NB4 (cell line): ENCODE data around the gene DFFB.

Experiments used
- MYC ChIP-seq: IDR thresholded peaks from 2 replicates; pipeline ENCODE4 v1.6.1; 2011; ENCODE audit warnings: low read depth, low read length
- POLR2A ChIP-seq: IDR thresholded peaks from 2 replicates; pipeline ENCODE4 v1.6.1; 2011; ENCODE audit warnings: mild to moderate bottlenecking; ENCODE audit not compliant: insufficient read length; ENCODE audit errors: extremely low read depth
- TF ChIP-seq, protein P1 (sequence below): IDR thresholded peaks from one replicate; pipeline ENCODE4 v1.5.1; 2012; ENCODE audit warnings: low read depth, low read length
- TF ChIP-seq, protein P2 (sequence below): IDR thresholded peaks from 2 replicates; pipeline ENCODE4 v1.6.1; 2011; ENCODE audit warnings: low read depth, low read length

DNA sequence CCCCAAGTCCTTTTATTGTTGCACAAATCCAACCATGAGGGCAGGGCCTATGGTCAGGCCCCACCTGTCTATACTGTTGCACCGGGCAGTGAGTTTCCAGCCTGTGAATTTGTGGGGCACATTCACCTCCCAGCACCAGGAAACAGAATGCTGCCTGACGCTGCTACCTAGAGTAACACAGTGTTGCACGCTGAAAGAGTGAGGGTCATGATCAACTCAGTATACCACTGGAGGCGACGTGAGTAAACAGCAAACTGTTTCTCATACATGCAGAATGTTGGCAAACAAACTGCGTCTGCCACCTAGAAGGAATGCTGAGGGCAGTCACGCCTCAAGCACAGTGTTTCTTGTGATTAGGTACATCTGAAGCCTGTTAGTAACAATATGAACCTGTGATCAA is 47.6 kb upstream of the DFFB start:
- TF ChIP-seq, protein P1, sequence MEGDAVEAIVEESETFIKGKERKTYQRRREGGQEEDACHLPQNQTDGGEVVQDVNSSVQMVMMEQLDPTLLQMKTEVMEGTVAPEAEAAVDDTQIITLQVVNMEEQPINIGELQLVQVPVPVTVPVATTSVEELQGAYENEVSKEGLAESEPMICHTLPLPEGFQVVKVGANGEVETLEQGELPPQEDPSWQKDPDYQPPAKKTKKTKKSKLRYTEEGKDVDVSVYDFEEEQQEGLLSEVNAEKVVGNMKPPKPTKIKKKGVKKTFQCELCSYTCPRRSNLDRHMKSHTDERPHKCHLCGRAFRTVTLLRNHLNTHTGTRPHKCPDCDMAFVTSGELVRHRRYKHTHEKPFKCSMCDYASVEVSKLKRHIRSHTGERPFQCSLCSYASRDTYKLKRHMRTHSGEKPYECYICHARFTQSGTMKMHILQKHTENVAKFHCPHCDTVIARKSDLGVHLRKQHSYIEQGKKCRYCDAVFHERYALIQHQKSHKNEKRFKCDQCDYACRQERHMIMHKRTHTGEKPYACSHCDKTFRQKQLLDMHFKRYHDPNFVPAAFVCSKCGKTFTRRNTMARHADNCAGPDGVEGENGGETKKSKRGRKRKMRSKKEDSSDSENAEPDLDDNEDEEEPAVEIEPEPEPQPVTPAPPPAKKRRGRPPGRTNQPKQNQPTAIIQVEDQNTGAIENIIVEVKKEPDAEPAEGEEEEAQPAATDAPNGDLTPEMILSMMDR, result no peak
- no peak for TF ChIP-seq POLR2A
- TF ChIP-seq, protein P2, sequence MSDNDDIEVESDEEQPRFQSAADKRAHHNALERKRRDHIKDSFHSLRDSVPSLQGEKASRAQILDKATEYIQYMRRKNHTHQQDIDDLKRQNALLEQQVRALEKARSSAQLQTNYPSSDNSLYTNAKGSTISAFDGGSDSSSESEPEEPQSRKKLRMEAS, result no peak
- no peak for TF ChIP-seq MYC
